ENCODE data around the gene HOXC9.

The HOXC9 gene

GRCh38 chr12:54016051-54016450 is 16.1 kb downstream of the HOXC9 start:
- DNase-seq = no peak

GRCh38 chr12:54016478-54016964 is 16.6 kb downstream of the HOXC9 start:
- no peak for DNase-seq

- DNase-seq = no peak
Measured at GRCh38 chr12:54017027-54017788, 17.2 kb downstream of the HOXC9 start.

- peak; percentile 51 for DNase-seq
Measured at GRCh38 chr12:54017878-54018467, 18.0 kb downstream of the HOXC9 start.

GRCh38 chr12:54018468-54018984 is 18.6 kb downstream of the HOXC9 start:
- DNase-seq = no peak

GRCh38 chr12:54019091-54019811 is 19.3 kb downstream of the HOXC9 start:
- DNase-seq = no peak

GRCh38 chr12:54019924-54020590 is 20.1 kb downstream of the HOXC9 start:
- DNase-seq = no peak

- DNase-seq = no peak
Measured at GRCh38 chr12:54020591-54021405, 20.8 kb downstream of the HOXC9 start.

- DNase-seq = no peak
Measured at GRCh38 chr12:54021432-54022013, 21.6 kb downstream of the HOXC9 start.

- no peak for DNase-seq
Measured at GRCh38 chr12:54022960-54023884, 23.3 kb downstream of the HOXC9 start.

- DNase-seq = no peak
Measured at GRCh38 chr12:54024127-54024526, 24.2 kb downstream of the HOXC9 start.

GRCh38 chr12:54024581-54025305 is 24.8 kb downstream of the HOXC9 start:
- DNase-seq = no peak

- DNase-seq = no peak
Measured at GRCh38 chr12:54025499-54026405, 25.8 kb downstream of the HOXC9 start.

GRCh38 chr12:54026640-54027441 is 26.9 kb downstream of the HOXC9 start:
- no peak for DNase-seq

GRCh38 chr12:54027442-54027786 is 27.5 kb downstream of the HOXC9 start:
- no peak for DNase-seq

GRCh38 chr12:54028314-54029201 is 28.6 kb downstream of the HOXC9 start, which contains the start of gene HOXC6:
TSS of gene HOXC6 (plus strand) at chr12:54028440. CDS start at chr12:54028522, 82 bp downstream.
- DNase-seq = no peak
